ENCODE data around the gene FOXO6.
"Not testable (repeated sequence)": the region's sequence is repeated elsewhere in the genome, so short reads cannot be mapped to it uniquely, and the experiment has no call there.

Gene FOXO6

GRCh38 chr1:41329662-41330587 is 31.3 kb upstream of the FOXO6 start:
- DNase-seq = no peak

- DNase-seq = peak in 1 of 14 donors; percentile 4
Observed at GRCh38 chr1:41330588-41331545, 30.4 kb upstream of the FOXO6 start.

DNA sequence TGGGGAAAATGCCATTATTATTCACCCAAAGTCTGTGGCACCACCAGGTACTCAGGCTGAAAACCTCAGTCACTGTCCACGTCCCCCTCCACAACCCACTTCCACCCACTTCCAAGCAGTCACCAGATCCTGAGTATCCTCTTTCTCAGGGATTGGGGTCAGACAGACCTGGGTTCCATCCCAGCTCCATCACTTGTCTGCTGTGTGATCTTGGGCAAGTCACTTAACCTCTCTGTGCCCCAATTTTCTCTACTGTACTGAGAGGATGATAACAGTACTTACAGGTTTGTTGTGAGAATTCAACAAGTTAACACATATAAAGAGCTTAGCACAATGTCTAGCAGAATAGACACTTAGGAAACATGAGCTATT is 29.7 kb upstream of the FOXO6 start:
- no peak for DNase-seq

DNA sequence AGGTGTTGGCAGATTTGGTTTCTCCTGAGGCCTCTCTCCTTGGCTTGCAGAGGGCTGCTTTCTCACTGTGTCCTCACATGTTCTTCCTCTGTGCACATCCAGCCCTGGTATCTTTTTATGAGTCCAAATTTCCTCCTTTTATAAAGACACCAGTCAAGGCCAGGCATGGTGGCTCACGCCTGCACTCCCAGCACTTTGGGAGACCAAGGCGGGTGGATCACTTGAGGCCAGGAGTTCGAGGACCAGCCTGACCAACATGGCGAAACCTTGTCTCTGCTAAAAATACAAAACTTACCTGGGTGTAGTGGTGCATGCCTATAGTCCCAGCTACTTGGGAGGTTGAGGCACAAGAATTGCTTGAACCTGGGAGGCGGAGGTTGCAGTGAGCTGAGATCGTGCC is 29.1 kb upstream of the FOXO6 start:
- DNase-seq = not testable (repeated sequence)

GRCh38 chr1:41333146-41333784 is 28.0 kb upstream of the FOXO6 start:
- DNase-seq = no peak

DNA sequence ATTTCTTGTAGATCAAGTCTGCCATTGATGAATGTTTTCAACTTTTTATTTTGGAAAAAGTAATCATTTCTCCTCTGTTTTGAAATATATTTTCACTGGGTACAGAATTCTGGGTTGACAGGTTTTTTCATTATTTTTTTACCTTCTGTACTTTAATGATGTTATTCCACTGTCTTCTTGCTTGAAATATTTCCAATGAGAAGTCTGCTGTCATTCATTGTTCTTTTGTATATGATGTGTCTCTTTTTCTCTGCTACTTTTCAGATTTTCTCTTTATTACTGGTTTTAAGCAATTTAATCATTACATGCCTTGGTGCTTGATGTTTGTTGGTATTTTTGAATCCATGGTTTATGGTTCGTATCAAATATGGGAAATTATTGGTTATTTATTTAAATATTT is 22.4 kb upstream of the FOXO6 start:
- DNase-seq = no peak

GRCh38 chr1:41340655-41341364 is 20.4 kb upstream of the FOXO6 start:
- no peak for DNase-seq

- DNase-seq = no peak
Observed at GRCh38 chr1:41341365-41341683, 19.9 kb upstream of the FOXO6 start.

GRCh38 chr1:41341772-41342562 is 19.3 kb upstream of the FOXO6 start:
- DNase-seq = peak in 1 of 14 donors; percentile 7

DNA sequence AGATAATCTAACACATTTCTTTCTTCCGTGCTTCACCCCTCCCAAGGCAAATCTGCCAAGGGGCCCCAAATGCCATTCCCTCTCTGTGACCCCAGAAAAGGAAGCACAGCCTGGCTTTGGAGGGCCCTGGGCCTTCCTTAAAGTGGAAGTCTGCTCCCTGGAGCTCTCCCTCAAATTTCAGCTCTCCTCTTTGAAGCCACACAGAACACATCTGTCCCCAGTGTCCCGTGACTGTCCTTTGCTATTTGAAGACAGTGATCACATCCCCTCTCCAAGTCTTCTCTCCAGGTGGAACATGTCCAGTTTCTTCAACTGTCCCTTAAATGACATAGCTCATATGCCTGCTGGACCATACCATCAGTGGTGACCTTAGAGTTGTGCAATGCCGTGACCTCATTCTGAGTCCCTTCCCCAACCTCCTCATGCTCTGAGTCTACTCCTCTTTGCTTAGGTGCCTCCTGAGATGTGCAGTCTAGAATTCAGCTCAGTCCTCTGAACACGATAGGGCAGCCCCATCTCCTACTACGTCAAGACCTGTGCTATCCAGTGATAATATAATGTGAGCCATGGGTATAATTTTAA is 18.4 kb upstream of the FOXO6 start:
- no peak for DNase-seq

DNA sequence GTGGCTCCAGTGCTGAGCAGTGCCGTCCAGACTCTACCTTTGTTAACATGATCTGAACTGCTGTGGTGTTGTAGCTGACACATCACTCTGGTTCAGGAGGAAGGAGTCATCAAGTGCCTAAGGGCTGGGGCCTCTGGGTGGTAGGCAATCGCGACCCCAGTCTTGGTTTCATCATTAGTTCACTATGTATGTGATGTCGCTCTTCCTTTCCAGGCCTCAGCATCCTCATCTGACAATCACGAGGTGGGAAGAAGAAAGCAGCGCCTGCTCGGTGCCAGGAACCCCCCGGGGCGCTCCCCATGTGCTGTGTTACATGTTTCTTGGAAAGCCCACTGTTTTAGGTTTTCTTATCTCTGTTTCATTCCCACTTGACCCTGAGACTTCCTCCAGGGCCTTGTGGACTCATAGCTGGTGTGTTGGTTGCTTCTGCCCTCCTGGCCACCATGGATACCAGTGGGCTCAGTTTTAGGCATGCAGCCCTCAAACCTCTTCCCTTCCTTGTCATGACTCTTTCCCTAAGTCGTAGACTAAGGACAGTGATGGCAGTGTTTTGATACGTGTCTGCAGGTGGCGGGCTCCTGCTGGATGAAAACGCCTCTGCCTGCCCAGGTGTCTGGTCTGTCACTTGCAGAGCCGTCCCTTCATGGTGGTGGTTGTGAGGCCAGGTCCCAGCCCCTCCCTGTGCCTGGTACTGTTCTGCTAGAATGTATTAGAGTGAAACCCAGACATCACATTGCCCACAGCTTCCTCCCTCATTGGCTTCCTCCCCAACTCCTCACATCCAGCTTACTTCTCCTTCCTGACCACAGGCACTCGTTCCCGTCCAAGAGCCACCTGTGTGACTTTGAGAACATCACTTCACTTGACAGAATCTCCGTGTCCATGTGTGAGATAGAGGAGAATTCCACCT is 17.2 kb upstream of the FOXO6 start:
- DNase-seq = no peak

DNA sequence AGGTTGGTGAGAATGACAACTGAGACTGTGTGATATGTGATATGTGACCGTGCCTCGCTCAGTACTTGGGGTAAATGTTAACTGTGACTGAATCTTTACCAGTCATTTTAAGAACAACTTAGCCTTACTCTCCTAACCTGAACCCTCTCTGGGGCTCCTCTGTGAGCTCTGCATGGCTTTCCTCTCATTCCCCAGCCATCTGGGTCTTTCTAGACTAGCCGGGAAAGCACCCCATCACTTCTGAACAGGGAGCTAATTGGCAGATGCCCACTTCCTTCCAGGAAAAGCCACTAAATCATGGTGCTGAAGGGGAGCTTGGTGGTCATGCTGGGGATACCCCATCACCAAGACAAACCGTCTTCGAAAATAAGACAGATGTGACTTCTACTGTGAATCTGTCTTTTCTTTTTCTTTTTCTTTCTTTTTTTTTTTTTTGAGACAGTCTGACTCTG is 16.5 kb upstream of the FOXO6 start:
- DNase-seq = no peak

DNA sequence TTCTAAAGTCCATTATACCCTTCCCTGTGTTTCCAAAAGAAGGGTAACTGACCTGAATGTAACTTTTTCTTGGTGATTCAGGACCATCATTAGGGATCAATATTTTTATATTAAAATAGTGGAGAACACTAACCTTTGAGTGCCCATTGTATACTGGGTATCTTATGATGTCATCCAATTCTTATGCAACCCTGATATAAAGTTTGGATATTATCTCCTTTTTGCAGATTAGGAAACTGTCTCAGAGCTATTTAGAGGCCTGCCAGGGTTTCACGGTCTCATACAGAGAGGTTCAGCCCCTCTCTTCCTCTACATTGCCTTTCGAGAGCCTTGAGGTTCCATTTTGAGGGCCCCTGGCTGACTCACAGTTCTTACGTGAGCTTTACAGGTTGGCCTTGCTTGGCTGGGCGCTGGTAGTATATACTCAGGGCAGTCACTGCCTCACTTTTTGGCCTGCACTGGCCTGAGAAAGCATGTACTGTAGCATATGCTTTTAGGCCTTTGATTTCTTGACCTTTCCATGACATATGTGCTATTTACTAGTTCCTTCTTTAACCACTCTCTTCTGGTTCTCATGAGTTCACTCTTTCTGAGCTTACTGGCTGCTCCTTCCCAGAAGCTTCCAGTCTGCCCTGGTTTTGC is 15.7 kb upstream of the FOXO6 start:
- DNase-seq = no peak

GRCh38 chr1:41347276-41347675 is 14.0 kb upstream of the FOXO6 start:
- no peak for DNase-seq

- DNase-seq = no peak
Observed at GRCh38 chr1:41348394-41348793, 12.8 kb upstream of the FOXO6 start.

GRCh38 chr1:41349361-41350054 is 11.7 kb upstream of the FOXO6 start:
- no peak for DNase-seq

DNA sequence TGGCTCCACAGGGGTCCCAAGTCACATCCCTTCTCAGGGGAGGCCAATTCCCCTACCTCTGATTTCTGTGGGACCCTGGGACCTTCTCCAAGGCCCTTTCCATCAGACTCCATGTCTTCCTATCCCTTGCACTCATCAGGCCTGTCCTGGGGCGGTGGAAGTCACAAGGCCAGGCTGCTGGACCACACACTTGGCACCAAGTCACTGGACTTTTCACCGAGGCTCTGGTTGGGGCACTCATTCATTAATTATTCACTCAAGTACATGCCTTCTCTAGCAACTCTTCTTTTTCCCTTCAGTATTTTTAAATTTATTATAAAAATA is 11.2 kb upstream of the FOXO6 start:
- no peak for DNase-seq

DNA sequence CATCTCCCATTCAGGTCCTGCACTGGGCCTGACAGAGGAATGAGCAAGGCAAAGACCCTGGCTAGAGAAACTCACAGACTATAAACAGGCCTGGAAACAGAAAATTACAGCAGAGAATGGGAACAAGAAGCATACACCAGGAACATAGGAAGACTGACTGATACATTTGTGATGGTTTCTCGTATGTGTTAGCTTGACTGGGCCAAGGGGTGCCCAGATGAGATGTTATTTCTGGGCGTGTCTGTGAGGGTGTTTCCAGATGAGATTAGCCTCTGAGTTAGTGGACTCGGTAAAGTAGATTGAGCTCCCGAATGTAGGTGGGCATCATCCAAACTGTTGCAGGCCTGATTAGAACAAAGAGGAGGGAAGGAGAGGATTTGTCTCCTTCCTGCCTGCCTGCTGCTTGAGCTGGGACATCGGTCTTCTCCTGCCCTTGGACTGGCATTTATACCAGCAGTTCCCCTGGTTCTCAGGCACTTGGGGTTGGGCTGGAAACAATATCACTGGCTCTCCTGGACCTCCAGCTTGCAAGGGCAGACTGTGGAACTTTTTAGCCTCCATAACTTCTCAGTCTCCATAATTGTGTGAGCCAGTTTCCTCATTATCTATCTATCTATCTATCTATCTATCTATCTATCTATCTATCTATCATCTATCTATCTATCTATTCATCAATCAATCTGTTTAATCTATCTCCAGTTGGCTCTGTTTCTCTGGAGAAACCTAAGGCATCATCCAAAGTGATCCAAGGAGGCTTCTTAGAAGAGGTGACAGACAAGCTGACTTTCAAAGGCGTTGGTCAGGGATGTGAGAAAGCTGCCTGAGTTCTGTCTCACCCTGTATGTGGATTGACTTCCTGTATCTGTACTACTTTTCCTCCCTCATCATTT is 9.7 kb upstream of the FOXO6 start:
- DNase-seq = no peak
